ENCODE measurements around the gene NAT8L.

Gene NAT8L

DNA sequence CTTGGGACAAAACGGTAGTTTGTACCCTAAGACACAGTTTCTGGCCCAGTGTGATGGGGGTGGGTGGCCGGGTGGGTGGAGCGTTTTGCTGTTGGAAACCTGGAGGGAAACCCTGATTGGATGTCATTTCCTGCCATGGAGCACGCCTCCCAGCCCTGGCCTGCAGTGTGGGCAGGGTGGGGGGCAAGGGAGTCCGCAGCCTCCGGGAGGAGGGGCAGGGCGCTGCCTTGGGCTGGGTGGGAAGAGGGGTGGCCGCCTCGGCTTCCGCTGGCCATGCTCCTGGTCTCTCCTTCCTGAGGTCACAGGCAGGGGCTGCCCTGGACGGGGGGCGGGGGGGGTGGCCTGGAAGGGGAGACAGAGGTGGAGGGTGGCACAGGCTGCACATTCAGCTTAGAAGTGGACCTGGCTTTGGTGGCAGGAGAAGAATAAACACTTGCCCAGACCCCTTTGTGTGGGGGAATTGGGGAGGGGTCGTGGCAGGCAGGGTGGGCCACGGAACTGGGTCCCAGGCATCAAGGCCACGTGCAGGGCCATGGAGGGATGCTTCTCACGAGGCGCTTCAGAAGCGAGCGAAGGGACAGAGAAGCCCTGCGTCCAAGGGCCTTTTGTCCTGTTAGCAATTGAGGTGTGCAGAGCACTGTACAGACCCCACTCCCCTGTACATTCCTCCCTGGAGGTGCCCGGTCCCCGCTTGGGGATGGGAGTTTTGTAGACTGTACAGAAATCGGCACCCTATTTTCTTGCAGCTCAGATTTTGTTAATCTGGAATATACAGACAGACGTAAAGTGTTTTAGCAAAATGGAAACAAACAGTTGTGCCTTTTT is 6.2 kb downstream of the NAT8L start:
- no peak for DNase-seq

DNA sequence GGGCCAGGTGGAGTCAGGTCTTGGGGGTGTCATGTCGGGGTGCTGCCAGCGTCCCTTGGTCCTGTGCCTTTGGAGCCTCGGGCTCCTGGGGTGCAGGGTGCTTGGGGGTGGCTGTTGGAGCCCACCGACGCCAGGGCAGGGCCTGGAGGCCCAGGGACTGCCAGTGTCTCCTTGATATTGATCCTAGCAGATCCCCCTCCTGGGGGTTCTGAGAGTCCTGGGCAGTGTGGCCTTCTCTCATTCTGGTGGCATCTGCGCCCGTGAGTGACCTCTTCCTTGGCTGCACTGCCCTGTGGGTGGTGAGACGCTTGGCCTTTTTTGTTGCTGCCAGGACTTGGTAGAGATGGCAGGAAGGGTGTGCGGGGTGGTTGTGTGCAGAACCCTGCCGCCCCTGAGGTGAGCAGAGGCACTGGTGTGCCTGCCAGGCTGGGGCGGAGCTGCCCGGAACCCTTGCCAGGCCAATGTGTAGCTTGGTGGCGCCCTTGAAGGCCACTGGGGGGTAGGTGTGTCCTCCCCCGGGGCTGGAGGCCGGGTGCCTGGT is 7.0 kb downstream of the NAT8L start:
- no peak for DNase-seq

DNA sequence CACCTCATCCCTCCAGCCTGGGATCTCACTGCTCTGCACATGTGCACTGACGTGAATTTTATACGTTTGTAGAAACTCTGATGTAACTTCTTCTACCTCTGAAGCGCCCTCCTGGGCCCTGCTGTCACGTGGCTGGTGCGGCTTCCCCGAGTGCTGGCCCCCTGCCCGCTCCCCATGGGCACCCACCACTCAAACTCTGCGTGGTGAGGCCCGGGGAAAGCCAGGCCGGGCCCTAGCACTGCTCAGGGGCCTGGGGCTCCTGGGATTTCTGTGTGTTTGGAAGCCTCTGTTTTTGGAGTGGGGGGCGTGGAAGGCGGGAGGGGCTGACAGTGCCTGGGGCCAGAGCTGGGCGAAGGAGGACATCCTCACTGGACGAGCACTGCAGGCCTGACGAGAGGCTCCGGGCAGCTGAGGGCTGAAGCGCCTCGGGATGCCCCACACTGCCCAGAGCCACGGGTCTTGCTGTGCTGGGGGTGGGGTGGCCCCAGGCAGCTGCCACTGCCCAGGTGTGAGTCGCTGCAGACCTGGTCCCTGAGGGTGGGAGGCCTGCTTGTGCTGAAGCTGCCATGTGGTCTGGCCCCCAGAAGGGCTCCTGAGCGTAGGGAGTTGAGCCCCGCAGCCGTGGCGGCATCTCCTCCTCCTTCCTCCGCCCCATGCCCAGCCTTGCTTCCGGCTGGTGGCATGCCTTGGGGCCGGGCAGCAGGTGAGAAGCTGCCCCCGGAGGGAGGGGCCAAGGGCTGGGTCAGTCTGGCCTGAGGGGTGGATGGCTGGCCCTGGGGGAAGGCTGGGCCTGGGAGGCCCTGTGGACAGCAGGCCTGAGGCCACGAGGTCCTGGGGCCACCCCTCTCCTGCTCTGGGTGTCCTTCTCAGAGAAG is 7.7 kb downstream of the NAT8L start:
- no peak for DNase-seq

DNA sequence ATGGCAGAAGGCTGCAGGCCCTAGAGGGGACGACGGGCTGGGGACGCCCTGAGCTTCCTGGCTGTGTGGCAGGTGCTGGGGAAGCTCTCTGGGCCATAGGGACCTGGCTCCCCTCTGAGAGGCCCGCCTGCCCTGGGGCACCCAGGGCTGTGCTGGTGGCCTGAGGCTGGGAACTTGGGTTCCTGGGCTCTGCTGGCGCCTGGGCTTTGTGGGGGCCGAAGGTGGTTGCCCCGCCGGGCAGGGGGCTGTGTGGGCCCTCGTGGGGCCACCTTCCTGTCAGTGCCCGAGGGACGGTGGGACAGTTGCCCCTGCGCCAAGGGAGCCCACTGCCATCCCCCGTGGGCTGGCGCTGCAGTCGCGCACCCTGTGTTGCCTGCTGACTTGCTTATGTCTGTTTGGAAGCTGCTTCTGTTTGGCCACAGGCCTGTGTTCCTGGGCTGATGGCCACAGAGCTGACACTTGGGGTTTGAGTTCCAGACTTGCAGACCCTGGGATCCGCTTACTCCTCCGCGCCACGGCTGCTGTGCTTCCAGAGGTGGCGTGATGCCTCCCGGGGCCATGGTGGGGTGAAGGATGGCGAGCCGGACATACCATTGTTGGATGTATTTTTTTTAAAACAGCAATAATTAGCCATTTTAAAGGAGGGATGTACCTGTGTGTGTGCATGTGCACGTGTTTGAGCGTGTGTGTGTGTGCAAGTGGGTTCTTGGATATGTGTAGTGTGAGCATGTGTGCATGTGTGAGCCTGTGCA is 8.5 kb downstream of the NAT8L start:
- no peak for DNase-seq

DNA sequence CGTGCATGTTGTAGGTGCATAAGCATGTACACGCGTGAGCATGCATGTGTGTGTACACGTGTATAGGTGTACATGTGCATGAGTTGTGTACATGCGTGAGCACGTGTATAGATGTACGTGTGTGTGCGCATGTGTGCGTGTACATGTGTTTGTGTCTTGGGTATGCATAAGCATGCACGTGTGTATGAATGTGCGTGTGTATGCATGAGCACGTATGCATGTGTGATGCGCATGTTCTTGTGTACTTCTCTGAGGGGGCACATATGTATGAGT is 9.0 kb downstream of the NAT8L start:
- DNase-seq = no peak

DNA sequence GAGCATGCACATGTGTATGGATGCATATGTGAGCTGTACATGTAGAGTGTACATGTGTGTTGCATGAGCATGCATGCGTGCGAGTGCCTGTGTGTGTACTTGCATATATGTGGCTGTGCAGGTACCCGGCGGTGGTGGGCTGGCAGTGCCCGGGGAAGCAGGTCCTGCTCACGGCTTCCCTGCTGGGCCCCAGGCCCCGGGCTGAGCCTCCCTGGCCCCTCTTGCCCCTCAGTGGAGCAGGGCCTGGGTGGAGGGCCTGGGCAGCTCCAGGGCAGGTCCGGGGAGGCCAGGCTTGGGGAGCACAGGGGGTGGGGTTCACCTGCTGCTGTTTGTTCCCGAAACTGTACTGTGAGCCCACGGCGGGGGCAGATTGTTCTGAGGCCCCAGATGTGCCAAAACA is 9.4 kb downstream of the NAT8L start:
- DNase-seq = no peak

DNA sequence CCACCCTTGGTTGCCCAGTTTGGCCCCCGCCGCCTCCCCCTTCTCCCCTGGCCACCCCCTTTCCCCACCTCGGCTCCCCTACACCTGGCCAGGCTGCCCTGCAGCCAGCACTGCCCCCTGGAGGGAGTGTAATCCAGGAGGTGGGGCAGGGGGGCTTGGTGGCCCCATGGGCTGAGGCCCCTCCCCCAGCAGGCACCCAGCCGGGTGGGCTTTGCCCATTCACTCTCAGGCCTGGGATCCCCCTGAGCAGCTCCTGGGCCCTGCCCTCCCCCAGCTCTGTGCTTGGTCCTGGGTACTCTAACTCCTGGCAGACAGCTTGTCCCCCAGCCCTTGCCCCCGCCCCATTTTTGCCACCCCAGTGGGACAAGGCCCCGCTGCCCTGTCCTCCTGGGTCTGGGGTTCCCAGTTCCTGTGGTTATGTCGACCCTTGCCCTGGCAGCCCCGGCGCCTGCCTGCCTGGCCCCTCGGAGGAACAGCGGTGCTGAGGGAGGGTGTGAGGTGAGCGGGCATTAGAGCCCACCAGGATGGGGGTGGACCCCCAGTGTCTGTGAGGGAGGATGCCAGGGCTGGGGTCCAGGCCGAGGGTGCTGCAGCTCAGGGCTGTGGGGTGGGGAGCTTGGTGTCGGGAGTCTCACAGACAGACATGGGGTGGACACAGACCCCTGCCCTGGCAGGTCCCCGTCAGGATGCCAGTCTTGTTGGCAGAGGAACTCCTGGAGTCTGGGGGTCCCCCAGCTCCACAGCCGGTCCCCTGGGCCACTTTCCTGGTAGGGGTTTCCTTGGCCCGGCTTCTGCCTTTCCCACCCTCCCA is 10.2 kb downstream of the NAT8L start:
- no peak for DNase-seq

DNA sequence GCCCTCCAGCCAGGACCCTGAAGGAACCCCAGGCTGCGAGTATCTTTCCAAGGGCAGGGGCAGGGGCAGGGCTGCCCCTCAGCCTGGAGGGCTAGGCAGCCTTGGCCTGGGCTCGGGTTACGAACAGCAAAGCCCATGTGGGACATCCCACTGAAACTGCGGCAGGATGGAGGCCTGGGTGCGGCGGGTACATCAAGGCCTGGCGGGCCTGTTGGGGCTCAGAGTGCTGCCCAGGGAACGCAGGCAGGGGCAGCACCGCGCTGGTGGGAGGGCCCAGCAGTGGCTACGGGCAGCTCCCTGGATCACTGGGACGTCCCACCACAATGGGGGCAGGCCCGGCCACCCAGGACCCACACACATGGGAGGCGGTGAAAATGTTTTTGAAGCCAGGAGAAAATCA is 10.9 kb downstream of the NAT8L start:
- no peak for DNase-seq

DNA sequence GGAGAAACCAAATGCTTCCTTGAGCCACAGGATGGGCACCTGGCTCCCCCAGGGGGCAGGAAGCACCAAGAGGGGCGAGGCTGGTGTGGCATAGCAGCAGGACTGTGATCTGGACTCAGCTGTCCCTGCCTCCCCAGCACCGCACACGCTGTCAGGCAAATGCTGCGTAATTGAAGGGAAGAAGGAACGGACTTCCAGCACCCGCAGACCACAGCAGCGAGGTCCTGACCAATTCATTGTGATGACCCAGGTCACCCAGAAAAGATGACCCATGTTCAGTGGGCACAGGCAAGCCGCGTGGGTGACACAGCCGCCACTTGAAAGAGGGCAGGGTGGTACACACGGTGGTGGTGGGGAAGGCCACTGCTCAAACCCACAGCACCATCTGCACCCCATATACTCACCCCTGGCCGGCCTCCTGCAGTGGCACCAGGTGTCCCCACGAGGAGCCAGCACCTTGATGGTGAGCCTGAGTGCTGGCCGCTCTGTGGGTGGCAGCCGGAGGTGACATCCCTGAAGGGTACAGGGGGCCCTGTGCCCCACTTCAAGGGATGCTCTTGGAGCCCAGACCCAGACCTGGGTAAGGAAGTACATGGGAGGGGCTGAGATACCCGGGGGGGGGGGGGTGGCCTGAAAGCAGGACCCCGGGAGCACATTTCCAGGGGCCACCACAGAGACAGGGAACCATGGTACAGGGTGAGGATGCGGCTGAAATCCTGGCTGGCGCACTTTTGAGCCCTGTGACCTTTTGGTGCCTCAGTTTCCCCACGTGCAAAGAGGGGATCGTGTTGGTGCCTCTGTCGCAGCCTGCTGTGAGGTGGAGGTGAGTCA is 11.5 kb downstream of the NAT8L start:
- no peak for DNase-seq

DNA sequence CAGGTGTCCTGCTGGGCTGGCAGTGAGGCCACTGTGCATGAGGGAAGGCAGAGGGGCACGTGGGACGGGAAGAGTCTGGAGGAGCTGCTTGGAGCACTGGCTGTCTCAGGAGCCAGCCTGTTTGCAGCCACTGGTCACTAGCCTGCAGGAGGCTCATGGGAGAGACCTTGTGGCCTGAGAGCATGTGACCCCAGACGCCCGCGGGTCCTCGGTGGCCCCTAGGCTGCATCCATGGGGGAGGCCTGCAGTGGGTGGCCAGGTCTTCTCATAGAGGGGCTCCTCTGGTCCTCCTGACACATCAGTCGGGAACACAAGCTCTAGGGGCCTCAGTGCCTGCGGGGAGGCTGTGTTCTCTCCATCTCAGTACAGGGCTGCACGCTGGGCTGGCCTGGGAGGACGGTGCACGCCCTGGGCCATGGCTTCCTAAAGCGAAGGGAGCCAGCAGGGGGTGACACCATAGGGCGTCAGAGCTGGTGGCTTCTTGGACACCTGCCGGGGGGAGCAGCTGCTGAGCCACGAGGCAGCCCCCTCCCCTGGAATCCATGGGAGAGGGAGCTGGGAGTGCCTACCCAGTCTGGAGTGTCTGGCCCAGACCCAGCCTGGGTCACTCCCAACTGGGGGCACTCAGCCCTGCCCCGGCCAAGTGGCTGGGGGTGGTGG is 12.3 kb downstream of the NAT8L start:
- no peak for DNase-seq

DNA sequence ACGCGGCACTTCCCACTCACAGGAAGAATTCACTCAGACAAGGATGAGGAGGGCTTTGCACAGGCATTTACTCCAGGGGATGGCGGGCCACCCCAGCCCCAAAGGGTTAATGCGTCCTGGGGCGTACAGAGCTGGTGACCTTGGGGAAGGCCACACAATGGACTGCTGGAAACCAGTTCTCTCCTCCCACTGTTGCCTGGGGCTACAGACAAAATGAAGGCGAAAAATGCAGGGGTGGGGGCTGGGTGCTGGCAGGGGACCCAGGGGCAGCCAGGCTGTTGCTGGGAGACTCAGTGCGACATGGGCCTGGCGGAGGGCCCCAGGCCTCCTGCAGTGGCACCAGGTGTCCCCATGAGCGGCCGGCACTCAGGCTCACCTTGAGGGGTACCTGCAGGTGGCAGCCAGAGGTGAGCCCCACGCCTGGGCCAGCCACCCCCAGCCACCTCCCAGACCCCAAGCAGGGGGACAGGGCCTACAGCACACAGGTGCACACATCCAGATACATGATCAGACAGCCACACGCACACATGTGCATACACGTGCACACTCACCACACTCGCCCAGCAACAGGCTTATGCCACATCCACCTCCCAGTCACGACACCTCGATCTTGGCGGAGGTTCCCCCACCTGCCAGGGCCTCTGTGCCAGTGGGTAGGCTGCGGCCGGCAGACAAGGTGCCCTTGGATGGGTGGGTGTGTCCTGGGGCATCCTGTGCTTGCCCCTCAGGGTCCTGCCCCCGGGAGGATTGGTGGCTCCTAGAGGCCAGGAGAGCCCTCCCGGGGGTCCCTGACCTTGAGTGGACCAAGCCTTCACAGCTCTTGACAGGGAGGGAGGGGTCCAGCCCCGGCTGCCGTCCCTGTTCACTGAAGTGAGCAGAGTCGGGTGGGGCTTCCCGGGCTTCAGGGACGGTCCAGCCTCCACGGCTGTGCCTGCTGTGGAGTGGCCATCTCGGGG is 13.1 kb downstream of the NAT8L start:
- DNase-seq = no peak

DNA sequence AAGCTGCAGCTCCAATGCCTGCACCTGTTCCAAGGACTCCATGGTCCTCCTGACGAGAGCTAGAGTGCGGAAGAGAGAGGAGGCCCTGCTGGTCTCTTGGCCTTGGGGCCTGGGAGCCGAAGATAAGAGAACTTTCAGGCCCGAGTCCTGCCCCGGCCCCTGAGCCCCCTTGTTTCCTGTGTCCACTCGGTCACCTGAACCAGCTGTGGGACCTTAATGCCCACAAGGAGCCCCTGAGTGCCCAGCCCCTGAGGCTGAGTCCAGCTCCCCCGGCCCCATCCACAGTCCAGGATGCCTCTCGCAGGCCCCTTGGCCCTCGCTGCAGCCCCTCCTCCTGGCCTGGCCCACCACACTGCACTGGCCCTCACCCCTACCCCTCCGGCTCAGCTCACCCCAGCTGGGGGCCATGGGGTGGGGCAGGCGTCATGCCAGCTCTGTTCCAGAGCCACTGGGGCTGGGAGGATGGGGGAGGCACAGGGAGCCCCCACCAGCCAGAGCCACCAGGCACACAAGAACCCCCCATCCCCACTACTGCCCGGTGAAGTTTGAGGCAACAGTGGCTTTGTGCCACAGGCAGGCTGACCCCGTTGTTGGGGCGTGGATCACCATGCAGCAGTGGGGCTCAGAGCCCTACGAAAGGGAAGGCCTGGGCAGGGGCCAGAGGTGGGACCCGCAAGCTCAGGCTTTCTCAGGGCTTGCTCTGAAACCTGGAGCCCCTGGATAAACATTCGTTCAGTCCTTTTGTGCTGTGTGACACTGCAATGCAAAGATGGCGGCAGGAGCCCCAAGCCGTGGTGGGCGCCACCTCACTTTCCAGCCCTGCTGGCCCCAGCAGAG is 14.1 kb downstream of the NAT8L start:
- no peak for DNase-seq

DNA sequence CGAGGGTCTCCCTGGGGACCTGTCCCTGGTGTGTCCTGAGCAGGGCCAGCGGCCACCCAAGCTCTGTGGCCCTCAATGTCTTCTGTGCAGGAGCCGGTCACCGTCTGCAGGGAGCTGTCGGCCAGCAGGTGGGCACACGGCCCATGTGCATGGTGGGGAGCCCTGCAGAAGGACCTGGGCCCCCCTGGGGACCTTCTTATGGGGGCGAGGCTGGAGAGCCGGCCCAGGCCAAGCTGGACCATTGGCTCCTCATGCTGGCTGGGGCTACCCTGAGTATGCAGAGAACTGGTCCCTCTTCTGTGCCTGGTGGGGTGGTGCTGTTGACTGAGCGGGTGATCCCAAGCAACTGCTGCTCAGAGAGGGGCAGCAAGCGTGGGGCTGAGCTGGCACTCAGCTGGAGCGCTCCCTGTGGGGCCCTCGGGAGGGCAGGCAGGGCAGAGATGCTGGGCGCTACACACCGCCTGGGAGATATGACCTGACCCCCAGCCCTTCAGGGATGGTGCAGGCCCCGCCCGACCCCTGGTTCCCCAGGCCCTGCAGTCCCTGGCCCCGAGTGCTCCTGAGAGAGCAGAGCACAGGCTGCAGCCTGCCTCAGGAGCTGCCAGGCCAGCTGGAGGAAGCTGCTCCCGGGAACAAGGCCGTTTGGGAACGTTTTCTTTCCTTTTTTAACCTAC is 14.8 kb downstream of the NAT8L start:
- no peak for DNase-seq

DNA sequence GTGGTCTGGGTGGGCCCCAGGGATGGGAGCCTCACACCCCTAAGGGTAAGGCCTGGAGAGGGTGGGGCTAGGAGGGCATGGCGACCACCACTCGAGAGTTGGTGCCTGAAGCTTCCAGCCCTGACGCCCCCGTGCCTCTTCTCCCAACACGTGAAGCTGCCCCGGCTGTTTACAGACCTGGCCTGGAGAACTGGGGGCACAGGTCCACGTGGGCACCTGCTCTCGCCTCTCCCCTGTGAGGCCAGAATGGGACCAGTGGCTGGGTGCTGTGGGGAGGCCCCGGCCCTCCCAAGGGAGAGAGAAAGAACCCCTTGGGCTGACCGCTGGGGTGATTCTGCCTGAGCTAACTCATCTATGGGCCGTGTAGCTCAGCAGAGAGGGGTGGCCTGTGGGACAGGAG is 15.5 kb downstream of the NAT8L start:
- DNase-seq = no peak

DNA sequence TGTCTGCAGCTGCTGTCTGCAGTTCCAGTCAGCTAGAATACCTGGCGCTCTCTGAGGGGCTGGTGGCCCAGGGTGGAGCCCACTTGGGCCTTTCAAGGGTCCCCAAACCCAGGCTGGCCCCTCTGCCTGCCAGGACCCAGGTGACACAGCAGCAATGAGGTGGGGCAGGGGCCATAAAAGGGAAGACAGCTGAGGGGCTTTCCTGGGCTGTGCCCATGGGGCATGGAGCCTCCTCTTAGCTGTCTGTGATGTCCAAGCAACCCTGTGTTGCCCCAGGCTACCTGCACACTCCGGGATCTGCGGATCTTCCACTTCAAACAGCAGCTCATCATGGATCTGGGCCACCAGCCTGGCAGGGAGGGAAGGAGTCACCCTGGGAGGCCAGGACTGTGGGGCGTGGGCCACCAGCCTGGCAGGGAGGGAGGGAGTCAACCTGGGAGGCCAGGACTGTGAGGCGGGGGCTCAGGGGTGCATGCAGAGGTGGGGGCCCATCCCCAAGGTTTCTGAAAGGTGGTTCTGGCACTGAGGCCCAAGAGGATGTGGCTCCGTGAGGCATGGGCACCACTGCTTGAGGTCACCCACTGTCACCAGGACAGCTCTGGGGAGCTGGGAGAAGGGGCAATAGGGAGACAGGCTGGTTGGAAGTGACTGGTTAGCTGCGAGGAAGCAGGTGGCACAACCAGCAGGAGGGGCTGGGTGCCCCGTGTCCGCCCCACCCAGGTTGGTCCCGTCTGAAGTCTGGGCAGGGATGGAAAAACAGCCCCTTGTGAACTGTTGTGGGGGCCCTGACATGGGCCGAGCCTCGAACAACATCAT is 16.3 kb downstream of the NAT8L start:
- DNase-seq = no peak

DNA sequence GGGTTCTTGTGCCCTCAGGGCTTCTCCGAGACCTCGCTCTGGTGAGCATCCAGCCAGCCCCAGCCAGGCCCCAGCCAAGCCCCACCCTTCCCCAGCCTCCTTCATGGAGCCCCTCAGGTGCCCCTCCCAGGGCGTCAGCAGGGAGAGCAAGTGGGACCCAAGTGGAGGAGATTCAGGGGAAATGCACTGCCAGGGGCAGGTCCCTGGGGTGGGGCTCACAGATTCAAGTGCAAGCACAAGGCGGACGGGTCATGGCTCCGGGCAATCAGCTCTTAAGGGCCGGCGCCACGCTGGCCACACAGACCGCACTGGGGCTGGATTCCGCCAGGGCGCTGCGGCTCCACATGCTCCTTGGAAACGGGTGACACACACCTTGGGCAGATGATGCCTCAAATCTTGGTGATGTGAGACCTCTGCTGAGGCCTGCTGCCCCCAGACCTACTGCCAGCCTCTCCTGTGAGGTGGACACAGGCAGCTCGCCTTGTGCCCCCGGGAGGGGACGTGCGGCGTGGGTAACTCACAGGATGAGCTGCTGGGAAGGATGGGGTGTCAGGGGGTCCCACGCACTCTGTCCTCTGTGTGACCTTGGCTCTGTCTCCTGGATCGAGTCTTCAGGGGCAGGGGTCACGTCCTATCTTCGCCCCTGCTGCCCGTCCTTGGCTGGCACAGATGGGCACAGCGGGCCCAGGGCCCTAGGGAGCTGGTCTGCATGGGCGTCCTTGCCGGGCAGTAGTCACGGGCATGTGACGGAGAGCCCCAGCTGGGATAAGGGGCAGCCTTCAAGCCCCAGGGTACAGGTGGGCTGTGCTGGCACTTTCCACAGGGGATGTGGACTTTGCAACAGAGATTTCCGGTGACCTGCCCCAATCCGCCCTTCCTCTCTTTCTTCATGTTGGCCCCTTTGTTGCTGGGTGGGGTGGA is 17.1 kb downstream of the NAT8L start:
- DNase-seq = no peak

Data from KG1 (cell line).